Measurements from ENCODE around the gene CALCB.
"Not testable (repeated sequence)": the region's sequence is repeated elsewhere in the genome, so short reads cannot be mapped to it uniquely, and the experiment has no call there.

CALCB gene, protein sequence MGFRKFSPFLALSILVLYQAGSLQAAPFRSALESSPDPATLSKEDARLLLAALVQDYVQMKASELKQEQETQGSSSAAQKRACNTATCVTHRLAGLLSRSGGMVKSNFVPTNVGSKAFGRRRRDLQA

DNA sequence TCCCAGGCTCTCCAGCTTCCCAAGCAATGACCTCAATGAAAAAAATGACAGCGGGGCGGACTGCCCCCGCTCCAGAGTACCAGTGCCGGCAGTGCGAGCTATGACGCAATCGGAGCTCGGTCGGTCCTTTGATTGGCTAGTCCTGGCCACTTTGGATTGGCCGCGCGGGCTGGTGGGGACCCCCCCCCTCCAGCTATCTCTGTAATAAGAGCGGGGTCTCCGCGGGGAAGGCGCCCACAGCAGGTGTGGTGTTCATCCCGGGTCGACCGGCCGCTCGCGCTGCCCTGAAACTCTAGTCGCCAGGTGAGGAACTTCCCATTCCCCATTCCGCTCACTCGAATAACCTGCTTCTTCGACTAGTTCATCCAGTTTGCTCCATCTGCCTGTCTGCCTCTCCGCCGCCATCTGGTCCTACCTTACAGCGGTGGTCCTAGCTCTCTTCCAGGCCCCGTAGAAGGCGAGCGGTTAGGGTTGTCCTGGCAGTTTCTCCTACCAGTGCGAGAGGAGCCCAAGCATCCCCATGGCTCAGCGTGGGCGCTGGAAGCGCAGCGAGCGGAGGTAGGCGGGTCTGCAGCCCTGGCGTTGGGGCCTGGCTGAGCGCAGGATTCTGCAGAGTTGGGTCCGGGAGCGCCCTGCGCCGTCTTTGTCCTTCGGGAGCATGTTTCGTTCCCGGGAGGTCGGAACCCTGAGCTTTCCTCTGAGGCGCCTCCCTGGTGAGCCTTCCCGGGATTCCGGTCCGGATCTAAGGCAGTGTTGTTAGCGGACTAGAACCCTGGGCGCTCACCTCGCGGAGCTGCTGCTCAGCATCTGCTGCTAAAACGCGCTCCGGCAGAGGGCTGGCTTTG, at the start of gene CALCB:
Gene CALCB, plus strand, starts transcription at position 233 of the 845 bp plus-strand sequence. CDS start 1,126 bp downstream, outside the sequence.
- DNase-seq (ENCODE audit: insufficient read length, low spot score) (no peak), FAIRE-seq (no peak)

DNA sequence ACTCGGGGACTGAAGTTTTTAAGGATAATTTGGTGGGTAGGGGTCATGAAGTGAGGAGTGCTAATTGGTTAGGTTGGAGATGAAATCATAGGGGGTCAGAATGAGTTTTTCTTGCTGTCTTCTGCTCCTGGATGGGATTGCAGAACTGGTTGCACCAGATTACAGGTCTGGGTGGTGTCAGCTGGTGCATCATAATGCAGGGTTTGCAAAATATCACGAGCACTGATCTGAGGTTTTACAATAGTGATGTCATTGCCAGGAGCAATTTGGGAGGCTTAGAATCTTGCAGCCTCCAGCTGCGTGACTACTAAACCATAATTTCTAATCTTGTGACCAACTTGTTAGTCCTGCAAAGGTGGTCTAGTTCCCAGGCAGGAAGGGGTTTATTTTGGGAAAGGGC, 46.4 kb upstream of the CALCB start:
- DNase-seq (ENCODE audit: insufficient read length, low spot score) (no peak), FAIRE-seq (no peak)

DNA sequence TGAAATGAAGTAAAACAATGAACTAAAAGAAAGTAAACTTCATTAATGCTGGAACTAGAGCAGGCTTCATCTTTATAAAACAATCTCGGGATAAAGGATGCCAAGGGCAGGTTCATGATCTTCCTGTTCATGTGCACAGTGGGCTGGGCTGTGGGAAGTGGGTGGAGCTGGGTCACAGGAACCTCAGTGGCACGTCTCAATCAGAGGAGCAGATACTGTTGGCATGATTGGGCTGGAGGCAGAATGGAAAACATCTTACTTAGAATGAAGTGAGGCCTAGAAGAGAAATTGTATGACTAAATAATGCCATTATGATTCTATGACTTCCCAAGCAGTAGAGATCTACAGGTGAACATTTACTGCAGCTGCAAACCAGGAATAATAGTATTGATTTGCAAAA, 45.4 kb upstream of the CALCB start:
- DNase-seq (ENCODE audit: insufficient read length, low spot score) (no peak), FAIRE-seq (no peak)

DNA sequence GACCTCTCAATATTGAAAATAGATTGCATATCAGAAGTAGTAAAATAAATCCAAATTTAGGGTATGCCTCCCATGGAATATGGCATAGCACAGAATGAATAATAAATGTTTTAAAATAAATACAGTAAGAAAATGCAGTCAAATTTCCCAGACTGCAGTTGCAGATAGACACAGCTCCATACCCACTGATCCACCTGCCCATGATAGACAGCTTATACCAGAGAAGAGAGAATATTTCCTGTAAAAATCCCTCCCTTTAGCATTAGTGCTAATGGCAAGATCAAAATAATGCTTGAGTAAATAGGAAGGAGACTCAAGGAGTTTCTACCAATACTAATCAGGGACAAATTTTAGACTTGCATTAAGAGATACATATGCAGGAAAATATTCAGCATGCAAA, 45.0 kb upstream of the CALCB start:
- DNase-seq (ENCODE audit: insufficient read length, low spot score) (no peak), FAIRE-seq (no peak)

DNA sequence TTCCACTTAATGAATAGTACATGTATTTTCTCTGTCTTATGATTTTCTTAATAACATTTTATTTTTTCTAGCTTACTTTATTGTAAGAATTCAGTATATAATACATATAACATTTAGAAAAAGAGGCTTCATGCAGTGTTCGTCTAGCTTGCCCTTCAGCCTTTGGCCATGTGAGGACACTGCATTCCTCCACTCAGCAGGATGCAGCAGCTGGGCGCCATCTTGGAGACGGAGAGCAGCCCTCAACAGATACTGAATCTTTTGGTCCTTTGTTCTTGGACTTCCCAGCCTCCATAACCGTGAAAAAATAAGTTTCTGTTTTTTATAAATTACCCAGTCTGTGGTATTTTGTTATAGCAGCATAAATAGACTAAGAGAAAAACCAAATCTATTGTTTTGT, 41.4 kb upstream of the CALCB start:
- not testable (repeated sequence) for DNase-seq (ENCODE audit: insufficient read length, low spot score); FAIRE-seq

DNA sequence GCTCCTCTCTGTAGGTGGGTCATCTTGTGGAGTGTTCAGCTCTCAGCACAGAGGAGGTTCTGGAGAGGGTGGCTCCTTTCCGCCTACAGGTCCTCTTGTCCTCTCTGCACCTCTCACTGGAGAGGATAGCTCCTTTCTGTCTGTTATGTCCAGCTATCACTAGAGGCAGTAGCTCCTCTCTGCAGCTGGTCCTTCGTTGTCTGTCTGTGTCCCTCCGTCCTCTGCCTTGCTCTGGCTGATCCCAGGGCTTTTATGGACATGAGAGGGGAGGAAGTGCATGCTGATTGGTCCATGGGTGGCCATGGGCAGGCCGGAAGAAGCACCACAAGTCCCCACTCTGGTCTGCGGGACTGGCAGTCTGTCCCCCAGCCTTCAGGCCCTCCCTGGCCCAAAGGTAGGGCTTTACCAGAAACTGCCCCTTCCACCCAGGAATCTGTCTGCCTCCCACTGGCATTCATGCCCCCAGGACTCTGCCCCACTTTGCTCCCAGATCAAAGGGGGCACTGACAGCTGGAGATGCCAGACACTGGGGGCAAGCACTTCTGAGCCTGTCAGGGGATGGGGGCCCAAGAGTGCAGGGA, 38.6 kb upstream of the CALCB start:
- FAIRE-seq (no peak), DNase-seq (ENCODE audit: insufficient read length, low spot score) (no peak)

DNA sequence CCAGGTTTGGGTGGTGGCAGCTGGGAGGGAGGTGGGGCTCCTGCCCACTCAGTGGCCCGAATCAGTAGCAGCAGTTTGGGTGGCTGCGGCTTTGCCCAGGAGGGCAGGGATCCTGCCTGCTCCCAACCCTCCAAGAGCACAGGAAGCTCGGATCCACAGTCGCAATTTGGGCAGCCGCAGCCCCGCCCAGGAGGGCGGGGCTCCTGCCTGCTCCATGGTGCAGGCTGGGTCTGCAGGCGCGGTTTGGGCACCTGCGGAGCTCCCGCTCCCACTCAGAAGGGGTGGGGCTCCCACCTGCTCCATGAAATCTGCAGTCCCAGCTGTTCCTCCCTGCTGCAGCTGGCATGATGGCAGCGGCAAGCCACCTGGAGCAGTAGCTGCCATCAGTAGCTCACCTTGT, 38.1 kb upstream of the CALCB start:
- DNase-seq (ENCODE audit: insufficient read length, low spot score) = no peak
- no peak for FAIRE-seq

DNA sequence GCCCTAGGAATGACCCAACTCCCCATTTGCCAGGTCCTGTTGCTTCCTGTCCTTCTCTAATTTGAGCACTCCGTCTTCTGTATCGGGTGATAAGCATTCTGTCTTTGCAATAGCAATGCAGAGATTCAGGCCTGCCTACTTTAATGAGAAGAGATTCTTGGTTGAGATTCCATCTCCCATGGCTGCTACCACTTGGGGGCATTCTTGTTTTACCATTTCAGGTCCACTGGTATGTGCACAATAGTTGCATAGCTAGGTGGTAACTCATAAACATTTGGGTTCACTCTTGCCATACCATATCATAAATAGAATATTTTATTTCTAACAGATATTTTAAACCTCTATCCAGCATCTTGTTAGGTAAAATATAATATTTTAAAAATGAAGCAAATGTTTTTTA, 34.4 kb upstream of the CALCB start:
- DNase-seq (ENCODE audit: insufficient read length, low spot score) = no peak
- FAIRE-seq = no peak

DNA sequence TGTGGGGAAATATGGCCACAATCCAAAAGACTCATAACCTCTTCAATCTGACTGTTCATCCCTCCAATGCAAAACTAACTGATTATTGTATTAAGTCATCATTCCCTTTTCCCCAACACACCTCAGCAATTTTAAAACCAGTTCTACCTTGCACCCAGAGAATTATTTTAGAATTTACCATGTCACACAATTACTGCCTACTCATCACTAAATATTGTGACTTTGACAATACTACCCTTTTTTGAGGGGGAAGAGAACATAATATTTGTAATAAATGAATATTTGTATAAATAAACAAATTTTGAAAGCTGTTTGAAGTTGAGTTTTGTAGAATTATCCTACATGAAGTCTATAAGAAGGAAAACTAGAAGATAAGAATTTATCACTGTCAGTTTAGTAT, 28.2 kb upstream of the CALCB start:
- FAIRE-seq (no peak), DNase-seq (ENCODE audit: insufficient read length, low spot score) (no peak)

DNA sequence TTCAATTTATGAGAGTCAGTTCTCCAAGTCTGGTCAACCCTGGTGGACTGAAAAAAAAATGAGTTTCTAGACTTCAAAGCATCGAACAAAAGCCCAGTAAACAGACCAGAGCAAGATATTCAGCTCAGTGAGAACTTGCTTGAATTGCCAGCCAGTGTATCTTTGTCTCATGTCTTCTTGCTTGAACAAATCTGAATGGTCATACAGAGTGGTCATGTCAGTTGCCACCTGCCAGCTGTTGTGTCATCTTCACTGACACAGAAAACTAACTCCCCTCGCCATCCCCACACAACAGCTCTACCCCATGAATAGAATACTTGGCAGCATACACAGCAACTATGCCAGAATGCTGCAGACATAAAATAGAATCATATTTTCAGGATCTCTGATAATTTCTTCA, 27.5 kb upstream of the CALCB start:
- FAIRE-seq (no peak), DNase-seq (ENCODE audit: insufficient read length, low spot score) (no peak)

DNA sequence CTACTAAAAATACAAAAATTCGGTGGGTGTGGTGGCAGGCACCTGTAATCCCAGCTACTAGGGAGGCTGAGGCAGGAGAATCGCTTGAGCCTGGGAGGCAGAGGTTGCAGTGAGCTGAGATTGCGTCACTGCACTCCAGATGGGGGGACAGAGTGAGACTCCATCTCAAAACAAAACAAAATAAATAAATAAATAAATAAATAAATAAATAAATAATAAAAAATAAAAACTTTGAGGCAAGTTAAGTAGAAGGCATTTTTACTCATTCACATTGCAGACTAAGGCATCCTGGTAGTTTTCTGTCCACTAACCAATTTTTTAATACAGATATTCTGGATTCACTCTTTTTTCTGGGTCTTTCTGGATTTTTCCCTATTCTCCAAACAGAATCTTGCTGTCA, 26.7 kb upstream of the CALCB start:
- FAIRE-seq; DNase-seq (ENCODE audit: insufficient read length, low spot score): not testable (repeated sequence)

DNA sequence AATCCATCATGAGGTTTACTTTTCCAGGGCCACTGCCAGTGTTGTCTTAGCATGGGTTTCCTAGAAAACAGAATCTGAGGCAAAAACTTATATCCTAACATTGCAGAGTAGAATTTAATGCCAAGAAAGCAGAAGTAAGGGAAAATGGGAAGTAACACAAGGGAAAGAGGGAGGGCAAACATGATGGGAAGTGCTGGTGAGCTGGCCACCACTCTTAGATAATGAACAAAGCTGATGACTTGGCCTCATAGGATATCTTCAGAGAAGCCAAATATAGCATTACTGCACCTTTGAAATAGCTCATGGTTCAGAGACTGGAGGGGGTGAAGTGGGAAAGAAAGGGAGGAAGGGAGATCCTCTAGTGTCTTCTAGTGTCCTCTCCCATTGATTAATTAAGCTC, 24.8 kb upstream of the CALCB start:
- no peak for DNase-seq (ENCODE audit: insufficient read length, low spot score)
- no peak for FAIRE-seq

DNA sequence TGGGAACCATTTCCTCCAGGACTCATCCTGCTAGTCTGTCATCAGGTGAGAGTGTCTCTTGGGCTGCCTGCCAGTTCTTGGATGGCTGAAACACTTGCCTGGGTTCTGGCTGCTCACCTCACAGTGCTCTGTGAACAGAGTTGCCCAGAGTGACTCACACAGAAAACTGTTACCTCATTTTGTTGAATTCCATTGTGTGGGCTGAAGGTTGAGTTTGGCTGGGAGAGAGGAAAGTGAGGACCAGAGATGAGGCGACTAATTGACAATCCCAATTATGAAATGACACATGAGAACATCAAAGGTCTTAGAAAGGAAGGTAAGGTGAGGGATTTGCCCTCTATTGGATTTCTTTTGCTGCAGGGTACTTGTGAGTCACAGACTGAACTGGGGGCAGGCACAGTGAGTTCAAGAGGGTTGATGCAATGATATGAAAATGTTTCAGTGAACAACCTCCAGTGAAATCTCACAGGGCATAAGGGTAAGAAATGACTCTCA, 20.2 kb upstream of the CALCB start:
- DNase-seq (ENCODE audit: insufficient read length, low spot score) (no peak), FAIRE-seq (no peak)

DNA sequence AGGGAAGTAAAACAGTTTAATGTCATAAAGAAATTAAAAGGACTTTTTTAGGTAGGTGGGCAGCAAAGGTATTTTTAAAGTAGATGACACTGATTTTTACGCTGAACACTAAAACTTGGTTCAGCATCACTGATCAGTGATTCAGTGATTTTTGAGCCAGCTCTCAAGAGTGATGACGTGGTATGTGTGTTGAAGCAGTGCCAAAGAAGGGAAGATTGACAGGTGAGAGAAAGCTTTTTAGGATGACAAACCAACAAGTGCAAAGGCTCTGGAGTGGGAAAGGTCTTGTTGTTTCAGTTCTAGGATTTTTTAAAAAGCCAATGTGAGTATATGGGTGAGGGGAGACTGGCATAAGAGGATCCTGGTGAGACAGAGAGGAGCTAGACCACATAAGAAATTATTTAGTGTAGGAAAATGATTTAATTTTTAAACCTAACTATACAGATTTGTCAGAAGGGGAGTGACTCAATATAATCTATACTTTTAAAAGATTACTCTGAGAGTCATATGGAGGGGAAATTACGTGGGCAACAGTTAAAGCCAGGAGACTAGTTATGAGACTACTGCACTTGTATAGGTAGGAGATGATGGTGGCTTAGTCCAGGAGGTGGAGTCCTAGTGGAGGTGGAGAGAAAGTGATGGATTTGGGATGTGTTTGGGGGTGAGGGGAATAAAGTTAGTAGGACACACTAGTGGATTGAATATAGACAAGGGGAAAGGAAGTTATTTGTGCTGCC, 17.6 kb upstream of the CALCB start:
- DNase-seq (ENCODE audit: insufficient read length, low spot score) (no peak), FAIRE-seq (no peak)

DNA sequence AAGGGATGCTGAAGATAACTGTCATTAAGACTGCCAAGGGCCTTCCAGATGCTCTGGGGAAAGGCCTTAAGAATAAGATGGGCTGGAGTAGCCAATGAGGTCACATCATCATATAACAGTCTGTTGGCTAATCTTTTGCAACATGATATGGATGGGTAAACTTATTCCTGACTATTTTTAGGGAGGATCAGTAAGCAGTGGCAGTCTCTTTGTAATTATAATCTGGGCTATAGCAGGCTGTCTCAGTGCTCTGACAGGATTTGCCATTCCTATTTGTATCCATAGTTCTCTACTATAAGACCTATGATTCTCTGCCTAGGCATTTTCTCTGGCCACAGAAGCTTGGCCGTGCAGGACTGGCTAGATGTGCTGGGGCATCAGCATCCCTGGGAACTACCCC, 16.1 kb upstream of the CALCB start:
- DNase-seq (ENCODE audit: insufficient read length, low spot score) (no peak), FAIRE-seq (no peak)

DNA sequence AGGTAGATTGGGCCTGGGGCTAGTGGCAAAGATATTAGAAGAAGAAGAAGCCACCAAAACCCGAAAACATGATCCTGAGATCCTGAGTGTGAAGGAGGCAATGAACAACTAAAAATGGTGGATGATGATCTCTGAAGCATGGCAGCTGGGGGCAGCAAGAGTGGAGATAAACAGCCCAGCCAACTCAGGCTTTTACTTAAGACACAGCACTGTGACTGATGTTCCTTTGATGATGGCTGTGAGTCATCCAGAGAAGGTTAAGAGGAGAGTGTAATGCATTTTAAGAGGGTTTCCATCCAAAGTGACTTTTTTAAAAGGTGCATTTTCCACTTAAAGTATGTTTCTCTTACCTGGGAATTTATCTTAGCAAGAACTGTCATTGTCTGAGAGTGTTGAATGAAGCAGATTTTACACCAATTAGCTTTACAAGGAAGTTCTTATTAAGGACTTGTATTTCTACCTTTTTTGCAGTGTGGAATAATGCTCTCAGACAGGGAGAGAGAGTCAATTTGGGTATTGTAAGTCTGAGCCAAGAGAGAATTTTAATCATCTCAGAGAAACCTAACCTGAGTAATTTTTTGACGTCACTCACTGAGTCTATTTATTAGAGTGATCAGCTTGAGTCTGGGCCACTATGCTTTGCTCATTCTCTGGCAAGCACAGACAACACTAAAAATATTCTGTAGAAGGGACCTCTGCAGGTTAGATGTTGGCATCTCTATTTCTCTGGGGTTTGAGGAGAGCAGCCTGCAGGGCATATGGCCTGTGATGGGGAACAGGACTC, 14.1 kb upstream of the CALCB start:
- no peak for FAIRE-seq
- DNase-seq (ENCODE audit: insufficient read length, low spot score) = no peak

DNA sequence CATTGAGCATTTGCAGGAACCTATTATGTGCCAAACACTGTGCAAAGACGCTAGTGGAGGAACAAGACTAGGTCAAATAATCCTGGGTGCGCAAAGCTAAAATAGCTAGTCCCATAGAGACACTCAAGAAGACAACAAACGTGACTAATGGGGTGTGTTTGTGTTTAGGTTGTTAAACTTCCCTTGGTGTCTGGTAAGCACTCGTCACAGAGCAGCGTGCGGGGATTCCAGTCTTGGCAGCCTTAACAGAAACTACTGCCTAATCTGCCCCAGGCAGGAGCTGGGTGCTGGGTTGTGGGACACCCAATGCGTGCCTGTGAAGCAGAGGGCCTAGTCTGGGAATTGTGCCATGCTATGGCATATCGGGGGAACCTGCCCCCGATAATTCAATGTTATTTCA, 10.8 kb upstream of the CALCB start:
- FAIRE-seq (no peak), DNase-seq (ENCODE audit: insufficient read length, low spot score) (no peak)

DNA sequence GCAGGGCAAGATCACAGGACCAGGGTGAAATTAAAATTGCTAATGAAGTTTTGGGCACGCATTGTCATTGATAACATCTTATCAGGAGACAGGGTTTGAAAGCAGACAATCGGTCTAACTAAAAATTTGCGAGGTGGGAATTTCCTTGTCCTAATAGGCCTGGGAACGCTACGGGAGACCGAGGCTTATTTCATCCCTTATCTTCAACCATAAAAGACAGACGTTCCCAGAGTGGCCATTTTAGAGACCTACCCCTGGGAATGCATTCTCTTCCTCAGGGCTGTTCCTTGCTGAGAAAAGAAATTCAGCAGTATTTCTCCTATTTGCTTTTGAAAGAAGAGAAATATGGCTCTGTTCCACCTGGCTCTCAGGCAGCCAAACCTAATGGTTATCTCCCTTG, 3.6 kb upstream of the CALCB start:
- not testable (repeated sequence) for FAIRE-seq; DNase-seq (ENCODE audit: insufficient read length, low spot score)

DNA sequence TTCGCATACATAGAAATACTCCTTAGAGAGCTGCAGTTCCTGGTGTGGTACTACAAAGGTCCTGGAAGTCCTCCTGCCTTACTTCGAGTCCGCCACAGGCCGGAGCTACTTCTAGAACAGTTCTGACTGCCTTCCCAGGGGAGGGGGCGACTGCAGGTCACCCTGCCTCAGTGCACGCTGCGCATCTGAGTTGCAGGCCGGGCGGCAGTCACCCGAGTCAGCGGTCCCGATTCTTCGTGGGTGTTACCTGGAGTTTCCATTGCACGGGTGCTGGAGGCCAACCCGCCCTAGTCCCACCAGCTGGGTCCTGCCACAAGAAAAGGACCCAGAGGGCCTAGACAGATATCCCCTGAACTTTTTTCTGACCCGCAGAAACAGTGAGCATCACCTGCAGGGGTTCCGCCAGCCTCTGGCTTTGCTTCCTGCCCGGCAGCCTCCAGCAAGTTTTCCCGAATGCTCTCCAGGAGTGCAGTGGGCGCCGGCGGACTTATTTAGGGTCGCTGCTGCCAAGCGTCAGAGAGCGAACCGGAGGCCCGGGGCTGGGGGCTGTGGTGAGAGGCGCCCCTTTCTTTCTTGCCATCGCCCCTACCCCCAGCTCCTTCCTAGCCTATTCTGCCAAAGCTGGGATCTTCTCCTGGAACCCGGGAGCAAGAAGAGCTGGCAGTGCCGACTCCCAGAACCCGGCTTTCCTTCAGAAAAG, 1.7 kb upstream of the CALCB start:
- DNase-seq (ENCODE audit: insufficient read length, low spot score) = no peak
- FAIRE-seq = no peak

Measured in HTR-8/SVneo (cell line).